GM21367 (cell line): Measurements from ENCODE around the gene CD207.
"Not testable (repeated sequence)": the region's sequence is repeated elsewhere in the genome, so short reads cannot be mapped to it uniquely, and the experiment has no call there.

Source experiments
- ATAC-seq: cut with Tn5 transposase; IDR thresholded peaks from one replicate; pipeline ENCODE4 v1.9.1; 2021; ENCODE audit not compliant: unreplicated experiment

The CD207 gene

DNA sequence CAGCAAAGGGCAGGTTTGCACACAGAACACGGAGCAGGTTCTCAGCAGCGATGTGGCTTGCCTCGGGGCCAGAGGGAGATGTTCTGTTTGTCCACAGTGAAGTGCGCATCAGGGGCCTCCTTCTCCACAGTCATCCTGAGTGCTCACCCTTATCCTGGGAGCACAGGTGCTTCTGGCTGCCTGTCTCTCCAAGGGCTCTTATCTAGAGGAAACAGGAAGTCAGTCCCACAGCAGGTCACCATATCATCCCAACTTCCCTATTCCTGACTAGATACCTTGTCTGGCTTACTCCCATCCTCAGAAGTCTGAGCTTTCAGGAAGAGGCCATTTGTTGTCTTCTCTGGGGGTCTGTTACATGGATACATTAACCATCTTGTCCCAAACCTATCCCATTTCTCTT is at the start of gene CD207:
TSS of gene CD207 (minus strand) at position 174 of the 400 bp plus-strand sequence. CDS start at position 134, 40 bp downstream.
- ATAC-seq: no peak

DNA sequence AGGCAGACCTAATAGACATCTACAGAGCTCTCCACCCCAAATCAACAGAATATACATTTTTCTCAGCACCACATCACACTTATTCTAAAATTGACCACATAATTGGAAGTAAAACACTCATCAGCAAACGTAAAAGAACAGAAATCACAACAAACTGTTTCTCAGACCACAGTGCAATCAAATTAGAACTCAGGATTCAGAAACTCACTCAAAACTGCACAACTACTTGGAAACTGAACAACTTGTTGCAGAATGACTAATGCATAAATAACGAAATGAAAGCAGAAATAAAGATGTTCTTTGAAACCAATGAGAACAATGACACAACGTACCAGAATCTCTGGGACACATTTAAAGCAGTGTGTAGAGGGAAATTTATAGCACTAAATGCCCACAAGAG is 42.9 kb upstream of the CD207 start:
- not testable (repeated sequence) for ATAC-seq

DNA sequence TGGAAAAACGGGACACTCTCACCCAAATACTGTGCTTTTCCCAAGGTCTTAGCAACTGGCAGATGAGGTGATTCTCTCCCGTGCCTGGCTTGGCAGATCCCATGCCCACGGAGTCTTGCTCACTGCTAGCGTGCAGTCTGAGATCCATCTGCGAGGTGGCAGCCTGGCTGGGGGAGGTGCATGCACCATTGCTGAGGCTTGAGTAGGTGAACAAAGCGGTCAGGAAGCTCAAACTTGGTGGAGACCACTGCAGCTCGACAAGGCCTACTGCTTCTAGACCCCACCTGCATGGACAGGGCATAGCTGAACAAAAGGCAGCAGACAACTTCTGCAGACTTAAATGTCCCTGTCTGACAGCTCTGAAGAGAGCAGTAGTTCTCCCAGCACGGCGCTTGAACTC is 40.5 kb upstream of the CD207 start:
- ATAC-seq: not testable (repeated sequence)

DNA sequence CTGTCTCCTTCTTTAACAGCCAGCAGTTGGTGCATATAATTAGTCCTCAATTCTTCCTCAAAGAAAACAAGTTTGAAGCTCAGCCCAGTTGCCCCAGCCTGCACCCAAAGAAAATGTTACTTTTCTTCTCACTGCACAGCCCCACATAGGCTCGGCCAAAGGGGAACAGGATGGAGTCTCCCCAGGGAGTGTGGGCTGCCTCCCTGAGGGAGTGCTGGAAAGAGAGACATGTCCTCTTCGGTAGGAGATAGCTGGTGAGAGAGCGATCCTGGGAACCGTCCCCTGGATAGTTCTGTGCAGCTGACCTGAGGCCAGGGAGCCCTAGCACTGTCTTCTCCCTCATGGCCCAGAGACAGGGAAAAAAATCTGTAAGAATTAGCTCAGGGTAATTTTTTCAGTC is 37.9 kb upstream of the CD207 start:
- no peak for ATAC-seq

DNA sequence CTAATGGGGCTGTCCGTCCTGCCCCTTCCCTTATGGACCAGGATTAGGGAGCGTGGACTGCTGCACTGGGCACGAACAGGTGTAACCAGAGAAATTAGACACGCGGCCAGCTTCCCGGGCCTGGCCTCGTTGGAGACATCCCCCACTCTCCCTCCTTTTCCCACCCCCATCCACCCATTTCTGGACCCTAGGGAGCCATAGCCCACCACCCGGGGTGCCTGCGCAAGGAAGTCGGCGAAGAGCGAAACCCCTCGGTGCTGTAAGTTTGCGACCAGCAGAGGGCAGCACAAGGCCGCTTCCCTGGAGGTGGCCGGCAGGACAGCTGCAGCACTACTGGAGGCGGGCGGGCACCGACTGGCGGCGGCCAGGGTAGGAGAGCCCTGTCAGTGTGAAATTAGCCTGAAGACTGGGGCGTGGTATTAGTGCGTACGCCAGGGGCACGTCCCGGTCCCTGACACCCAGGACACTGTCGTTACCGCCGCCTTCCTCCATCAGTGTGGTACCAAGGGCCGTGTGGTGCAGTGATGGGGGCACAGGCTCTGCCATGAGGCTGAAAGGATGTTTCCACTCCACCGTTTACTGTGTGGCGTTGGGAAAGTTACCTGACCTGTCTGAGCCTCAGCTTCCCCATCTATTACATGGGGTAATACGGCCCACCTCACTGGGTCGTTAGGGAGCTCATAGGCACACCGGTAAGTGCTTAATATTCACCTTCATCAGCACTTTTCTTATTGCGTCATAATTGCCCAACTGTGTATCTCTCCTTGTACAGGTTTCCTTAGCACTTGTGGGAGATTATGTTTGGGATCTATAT is 36.0 kb upstream of the CD207 start:
- no peak for ATAC-seq

DNA sequence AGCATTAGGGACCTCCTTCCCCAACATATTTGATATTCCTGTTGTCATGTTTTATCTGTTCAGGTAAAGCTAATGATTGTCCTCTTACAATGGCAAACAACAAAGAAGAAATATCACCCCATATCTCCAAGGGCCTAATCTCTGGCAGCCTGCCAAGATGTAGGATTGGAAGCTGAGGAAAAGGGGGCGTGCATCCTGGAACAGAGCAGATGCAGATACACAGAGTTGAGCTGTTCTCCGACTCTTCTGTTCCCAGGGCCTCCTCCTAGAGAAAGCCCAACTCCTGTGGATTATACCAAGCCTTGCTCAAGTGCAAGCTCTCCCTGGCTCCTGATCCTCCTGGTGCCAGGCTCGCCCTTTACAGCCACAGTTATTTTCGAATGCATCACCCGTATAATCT is 35.2 kb upstream of the CD207 start:
- no peak for ATAC-seq

DNA sequence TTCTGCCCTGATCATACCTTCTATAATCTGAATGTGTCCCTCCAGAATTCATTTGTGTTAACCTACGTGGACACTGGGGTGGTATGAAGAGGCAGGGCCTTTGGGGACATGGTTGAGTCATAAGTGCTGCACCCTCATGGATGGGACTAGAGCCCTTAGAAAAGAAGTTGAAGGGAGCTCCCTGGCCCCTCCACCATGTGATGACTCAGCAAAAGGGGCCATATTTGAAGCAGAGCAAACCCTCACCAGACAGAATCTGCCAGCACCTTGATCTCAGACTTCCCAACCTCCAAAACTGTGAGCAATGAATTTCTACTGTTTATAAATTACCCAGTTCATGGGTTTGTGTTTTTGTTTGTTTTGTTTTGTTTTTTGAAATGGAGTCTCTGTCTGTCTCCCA is 33.4 kb upstream of the CD207 start:
- no peak for ATAC-seq

DNA sequence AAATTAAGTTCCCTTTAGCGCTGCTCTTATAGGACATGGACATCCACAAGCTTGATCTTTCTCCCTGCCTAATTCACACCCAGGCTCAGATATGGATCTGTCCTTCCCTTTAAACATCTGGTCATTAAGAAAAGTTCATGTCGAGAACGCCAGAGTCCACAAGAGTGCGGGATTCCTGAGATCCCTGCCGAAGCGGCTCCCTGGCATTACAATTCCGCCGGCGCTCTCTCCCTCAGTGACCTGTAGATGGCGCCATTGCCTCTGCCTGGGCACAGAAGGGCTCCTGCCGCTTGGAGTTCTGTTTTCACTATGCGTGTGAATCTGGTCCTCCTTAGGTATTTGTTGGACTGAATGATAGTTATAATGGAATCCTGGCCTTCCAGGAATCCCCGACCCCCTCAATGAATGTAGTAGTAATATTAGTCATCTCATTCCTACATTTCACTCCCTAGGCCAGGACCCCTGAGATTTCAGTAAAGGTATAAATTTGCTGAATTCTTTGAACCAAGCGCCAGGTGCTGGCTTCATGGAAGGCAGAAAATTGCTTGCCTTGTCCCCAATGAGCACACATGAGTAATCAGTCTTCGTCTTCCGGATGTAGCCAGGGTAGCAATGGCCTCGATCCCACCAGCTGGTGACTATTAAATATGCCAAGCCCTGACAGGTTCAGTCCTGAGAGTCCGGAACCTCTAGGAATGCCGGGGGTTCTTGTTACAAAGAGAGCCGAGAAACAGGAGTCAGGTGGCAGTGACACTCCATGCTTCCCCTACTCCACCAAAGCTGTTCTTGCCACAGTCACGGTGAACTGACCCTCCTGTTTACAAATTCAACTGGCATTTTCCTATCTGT is 26.4 kb upstream of the CD207 start:
- ATAC-seq: peak; percentile 65

DNA sequence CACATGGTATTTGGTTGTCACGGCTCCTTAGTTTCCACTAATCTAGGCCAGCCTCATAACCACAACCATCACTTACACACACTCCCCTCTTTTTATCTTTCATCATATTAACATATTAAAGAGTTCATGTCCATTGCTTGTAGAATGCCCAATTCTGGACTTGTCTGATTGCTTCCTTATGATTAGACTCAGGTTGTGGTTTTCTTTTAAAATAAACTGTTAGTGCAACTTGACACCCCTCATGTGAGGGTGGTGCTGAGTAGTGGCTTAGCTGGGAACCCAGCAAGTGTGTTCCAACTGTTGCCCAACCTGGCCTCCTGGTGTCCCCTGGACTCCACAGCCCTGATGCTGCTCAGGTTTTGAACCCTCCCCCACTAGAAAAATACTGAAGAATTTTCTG is 20.1 kb upstream of the CD207 start:
- ATAC-seq: no peak

DNA sequence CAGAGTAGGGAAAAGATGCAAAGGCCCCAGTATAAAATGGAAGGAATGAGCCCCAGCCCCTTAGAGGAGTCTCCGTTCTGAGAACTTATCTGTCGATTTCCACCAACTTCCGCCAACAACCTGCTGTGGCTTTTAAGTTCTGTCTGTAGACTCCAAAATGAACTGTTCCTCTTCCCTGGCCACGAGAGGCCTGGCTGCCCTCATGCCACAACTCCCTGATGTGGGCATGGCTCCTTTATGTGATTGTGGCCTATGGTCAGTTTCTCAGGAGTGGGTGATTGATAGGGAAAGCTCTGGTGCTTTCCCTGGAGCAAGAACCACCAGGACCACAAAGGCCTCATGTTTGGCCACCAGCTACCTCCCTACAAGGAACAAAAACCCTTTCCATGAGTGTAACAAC is 18.8 kb upstream of the CD207 start:
- no peak for ATAC-seq

DNA sequence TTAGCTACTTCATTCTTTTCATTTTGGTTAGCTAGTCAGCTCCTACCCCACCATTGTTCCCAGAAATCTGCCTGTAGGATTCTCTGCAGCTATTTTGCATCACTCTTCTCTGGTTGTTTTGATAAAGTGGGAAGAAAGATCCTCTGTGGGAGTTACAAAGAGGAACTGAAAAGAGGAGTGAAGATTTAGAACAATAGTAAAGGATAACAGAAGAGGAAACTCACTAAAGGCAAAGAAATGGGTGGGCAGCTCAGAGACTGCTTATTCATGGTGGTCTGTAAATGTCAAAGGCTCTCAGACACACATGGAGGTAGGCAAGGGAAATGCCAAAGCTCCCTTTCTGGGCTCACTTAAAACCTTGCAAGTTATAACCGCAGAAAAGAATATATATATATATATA is 17.2 kb upstream of the CD207 start:
- ATAC-seq: no peak

DNA sequence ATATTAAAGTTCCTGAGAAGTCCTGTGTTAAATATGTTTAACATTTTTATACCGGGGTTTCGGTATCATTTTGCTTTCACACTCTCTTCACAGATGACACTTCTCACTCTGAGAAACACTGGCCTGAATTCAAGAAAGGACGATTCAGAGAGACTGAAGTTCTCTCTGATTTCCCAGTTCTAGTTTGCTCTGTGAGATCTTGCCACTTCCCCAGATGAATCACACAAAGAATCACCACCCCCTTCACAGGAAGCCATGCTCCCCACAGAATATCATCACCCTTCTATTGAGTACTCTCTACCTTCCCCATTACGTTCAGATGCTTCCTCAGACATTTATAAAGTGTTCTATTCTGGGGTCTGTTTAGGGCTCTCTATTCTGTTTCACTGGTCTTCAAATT is 16.1 kb upstream of the CD207 start:
- peak; percentile 70 for ATAC-seq

DNA sequence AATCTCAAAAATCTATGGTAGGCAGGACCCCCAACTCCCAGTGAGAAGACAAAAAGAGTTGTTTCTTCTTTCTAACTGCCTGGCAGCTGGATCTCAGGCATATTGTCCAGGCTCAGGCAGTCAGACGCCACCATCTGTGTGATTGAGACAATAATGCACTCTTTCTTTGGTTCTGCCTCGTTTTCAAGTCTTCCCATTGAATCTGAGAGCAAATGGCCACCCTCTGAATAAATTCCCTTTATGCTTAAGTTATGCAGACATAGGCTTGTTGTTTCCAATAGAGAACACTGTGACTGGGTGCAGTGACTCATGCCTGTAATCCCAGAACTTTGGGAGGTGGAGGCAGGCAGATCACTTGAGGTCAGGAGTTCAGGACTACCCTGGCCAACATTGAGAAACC is 15.3 kb upstream of the CD207 start:
- ATAC-seq: no peak

DNA sequence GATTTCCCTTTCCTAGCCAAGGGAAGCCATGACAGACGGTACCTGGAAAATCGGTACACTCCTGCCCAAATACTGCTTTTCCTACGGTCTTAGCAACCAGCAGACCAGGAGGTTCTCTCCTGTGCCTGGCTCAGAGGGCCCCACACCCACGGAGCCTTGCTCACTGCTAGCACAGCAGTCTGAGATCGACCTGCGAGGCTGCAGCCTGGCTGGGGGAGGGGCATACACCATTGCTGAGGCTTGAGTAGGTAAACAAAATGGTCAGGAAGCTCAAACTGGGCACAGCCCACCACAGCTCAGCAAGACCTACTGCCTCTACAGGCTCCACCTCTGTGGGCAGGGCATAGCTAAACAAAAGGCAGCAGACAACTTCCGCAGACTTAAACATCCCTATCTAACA is 6.8 kb upstream of the CD207 start:
- no peak for ATAC-seq

DNA sequence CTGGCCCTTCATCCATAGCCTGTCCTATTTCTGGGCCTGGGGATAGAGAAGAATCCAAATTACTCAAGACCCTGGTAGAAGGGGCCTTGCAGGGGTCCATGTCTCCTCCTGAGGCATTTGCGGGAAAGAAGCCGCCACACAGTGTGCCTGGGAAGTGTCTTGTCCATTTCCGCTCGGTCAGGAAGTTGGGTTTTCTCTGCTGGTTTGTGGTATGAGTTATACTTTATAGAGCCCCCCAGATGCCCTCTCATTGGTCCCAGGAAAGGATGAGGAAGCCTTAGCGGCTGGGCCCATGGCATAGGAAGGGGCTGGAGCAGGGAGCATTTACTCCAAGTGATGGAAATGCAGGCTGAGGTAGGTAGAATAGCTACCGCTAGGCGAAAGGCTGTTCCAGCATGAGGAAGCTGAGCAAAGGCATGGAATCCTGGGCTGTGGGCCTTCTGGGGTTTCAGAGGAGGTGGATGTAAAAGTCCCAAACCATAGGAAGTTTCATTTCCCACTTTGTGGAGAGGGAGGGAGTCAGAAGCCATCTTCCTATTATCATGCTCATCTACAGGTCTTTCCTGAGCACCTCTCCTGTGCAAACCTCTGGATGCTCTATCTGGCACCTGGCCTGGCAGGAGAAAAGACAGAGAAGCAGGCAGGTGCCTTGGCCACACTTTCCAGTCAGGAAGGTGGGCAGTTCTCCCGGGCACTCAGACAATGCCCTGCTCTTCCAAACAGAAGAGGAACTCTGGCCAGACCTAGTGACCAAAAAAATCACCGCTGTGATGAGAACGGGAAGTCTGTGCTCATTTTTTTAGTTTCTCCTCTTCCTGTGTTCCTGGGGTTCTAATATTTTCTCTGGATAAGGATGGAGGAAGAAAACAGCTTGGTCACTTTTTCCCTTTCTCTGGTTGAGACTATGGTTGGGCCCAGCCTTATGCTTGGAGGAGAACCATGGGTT is 2.6 kb upstream of the CD207 start:
- no peak for ATAC-seq

DNA sequence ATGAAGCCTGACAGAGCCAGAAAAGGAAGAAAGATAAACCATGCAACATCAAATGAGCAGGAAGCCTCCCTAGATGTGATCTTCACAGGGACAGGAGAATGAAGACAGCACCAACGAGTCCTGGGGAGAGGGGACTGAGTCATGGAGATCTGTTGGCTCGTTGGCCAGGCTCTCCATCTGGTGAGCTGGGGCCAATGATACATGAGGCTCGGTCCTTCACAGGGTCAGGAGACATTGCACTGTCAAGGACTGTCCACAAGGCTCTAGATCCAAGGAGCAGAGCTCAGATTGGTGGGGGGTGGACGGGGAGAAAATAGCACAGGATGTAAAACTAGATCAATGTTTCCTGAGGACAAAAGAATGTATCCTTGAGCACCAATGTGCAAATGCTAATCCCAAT is 735 bp downstream of the CD207 start:
- no peak for ATAC-seq

DNA sequence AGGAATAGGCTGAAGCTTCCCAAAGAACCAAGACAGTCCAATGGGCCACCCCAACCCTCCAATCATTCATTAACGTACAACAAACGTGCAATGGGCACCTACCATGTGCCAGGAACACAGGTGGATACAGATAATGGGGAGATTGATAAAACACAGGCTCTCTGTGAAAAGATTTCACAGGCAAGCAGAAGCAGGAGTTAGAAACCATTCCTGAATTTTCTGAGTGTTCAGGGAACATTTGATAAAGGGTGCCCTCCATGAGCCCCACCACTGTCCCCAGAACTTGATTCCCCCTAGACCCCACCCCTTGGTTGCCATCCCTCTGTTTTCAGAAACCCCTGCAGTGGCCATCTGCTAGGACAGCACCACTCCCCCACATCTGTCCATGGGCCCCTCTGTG is 1.5 kb downstream of the CD207 start:
- no peak for ATAC-seq

DNA sequence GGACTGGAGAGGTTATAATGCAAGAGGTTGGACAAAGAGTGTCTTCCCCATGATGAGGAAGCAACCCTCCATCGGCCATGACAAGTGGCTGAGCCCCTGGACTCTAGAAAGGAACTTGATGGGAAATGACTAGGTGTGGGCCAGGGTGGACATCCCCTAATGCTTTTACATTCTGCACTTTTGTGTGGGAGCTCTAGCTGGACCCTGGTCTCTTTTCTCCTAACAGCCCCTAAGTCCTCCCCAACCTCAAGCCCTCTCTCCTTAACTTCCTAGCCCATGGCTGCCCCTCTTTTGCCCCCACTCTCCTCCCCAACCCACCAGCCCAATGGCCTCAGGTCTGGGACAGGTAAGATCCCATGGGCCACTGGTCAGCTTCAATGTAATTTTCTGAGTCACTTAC is 2.4 kb downstream of the CD207 start:
- no peak for ATAC-seq

DNA sequence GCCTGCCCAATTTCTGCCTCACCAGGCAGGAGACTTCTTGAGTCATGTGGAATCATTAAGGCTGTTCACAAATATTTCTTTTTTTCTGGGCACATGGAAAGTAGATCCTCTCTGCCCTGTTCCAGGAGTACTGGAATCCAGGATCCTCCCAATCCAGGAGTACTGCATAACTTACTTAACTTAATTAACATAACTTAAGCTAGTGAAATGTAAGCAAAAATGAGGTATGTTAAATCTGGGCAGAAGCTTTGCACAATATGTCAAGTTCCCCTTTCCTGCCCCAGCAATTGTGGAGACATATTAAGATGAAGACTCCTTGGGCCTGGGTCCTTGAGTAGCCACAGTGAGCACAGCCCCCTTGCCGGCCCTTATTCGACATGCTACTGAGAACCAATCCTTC is 3.2 kb downstream of the CD207 start:
- ATAC-seq: no peak

DNA sequence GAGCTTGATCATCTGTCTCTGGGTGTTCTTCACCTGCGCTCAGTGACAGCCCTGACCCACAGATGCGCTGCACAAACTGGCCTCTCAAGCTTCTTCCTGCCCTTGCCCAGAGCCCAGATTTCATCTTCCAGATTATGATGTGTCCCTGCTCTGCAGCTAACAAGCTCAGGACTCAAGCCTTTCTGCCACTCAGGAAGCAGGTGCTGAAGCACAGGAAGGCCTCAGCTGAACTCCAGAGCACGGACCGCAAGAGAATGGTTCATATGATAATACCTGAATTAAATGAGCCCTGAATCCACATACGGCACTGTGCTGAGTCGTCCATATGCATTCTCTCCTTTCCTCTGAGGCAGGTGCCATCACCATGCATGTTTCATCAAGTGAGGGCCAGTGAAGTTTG is 3.8 kb downstream of the CD207 start:
- ATAC-seq: no peak

DNA sequence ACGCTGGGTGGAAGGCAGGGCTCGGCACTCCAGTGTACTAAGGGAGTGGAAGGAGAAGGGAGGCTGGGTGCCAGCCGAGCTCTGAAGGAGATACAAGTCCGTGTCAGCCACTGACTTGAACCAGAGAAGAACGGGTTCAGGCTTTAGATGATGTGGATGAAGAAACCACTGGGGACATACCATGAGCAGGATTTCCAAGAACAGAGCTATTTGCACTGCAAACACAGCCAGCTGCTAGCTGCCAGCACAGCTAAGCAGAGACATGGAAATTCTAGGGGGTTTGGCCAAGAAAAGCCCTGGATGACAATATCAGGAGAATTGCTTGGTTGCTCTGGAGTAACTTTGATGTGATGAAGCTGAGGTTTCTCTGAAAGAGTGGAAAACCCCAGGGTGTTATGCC is 5.2 kb downstream of the CD207 start:
- no peak for ATAC-seq
